Measurements from ENCODE around the gene FAF1.
"Not testable (repeated sequence)": the region's sequence is repeated elsewhere in the genome, so short reads cannot be mapped to it uniquely, and the experiment has no call there.

FAF1 gene

GRCh38 chr1:50959913-50960844, at the start of gene FAF1:
Gene FAF1, minus strand, starts transcription at chr1:50960267. Its CDS starts 456 bp downstream, at chr1:50959811.
- peak; percentile 98 for DNase-seq

GRCh38 chr1:51009381-51009780, 49.3 kb upstream of the FAF1 start:
- DNase-seq, result no peak

GRCh38 chr1:51005549-51005948, 45.5 kb upstream of the FAF1 start:
- not testable (repeated sequence) for DNase-seq

GRCh38 chr1:51002516-51002915, 42.4 kb upstream of the FAF1 start:
- no peak for DNase-seq

- DNase-seq, result no peak
Observed at GRCh38 chr1:51000651-51001050, 40.6 kb upstream of the FAF1 start.

- no peak for DNase-seq
Observed at GRCh38 chr1:51000160-51000559, 40.1 kb upstream of the FAF1 start.

- not testable (repeated sequence) for DNase-seq
Observed at GRCh38 chr1:50999375-50999774, 39.3 kb upstream of the FAF1 start.

GRCh38 chr1:50996083-50996482, 36.0 kb upstream of the FAF1 start:
- no peak for DNase-seq

- DNase-seq, result no peak
Observed at GRCh38 chr1:50995651-50996050, 35.6 kb upstream of the FAF1 start.

- no peak for DNase-seq
Observed at GRCh38 chr1:50994997-50995396, 34.9 kb upstream of the FAF1 start.

GRCh38 chr1:50993645-50994044, 33.6 kb upstream of the FAF1 start:
- no peak for DNase-seq

- DNase-seq, result no peak
Observed at GRCh38 chr1:50992532-50993318, 32.7 kb upstream of the FAF1 start.

- no peak for DNase-seq
Observed at GRCh38 chr1:50989694-50990093, 29.6 kb upstream of the FAF1 start.

GRCh38 chr1:50986653-50987052, 26.6 kb upstream of the FAF1 start:
- no peak for DNase-seq

- no peak for DNase-seq
Observed at GRCh38 chr1:50985094-50985493, 25.0 kb upstream of the FAF1 start.

GRCh38 chr1:50983219-50983802, 23.2 kb upstream of the FAF1 start:
- peak; percentile 88 for DNase-seq

- DNase-seq, result no peak
Observed at GRCh38 chr1:50982611-50983010, 22.5 kb upstream of the FAF1 start.

GRCh38 chr1:50981741-50982140, 21.7 kb upstream of the FAF1 start:
- peak; percentile 84 for DNase-seq

GRCh38 chr1:50980505-50980904, 20.4 kb upstream of the FAF1 start:
- DNase-seq, result no peak

- DNase-seq, result no peak
Observed at GRCh38 chr1:50979937-50980336, 19.9 kb upstream of the FAF1 start.

- peak; percentile 82 for DNase-seq
Observed at GRCh38 chr1:50978852-50979781, 19.1 kb upstream of the FAF1 start.

GRCh38 chr1:50978144-50978851, 18.2 kb upstream of the FAF1 start:
- peak; percentile 84 for DNase-seq
